Epithelial cell of prostate (primary cell): ENCODE measurements around the gene SND1.

ENCODE experiments used
- DNase-seq: peaks from one replicate; pipeline ENCODE4 v3.0.0-alpha.2; 2011; ENCODE audit warnings: low read depth, low spot score
- H3K27ac ChIP-seq: fragments of 450-650 bp; 2 replicates; pipeline ENCODE4 v1.5.1; 2017; ENCODE audit warnings: mild to moderate bottlenecking

The SND1 gene

GRCh38 chr7:128042012-128042411, 390.0 kb downstream of the SND1 start:
- no peak overlapping the region for H3K27ac ChIP-seq
- no peak for DNase-seq

- H3K27ac ChIP-seq: no peak overlapping the region
- DNase-seq: no peak
These were observed 392.1 kb downstream of the SND1 start for GRCh38 chr7:128044064-128044463.

GRCh38 chr7:128045158-128045557, 393.2 kb downstream of the SND1 start:
- H3K27ac ChIP-seq: no peak overlapping the region
- DNase-seq: no peak

- no peak for DNase-seq
- H3K27ac ChIP-seq: no peak overlapping the region
These were observed 393.8 kb downstream of the SND1 start for GRCh38 chr7:128045766-128046165.

GRCh38 chr7:128052404-128052803, 400.4 kb downstream of the SND1 start:
- no peak overlapping the region for H3K27ac ChIP-seq
- no peak for DNase-seq

GRCh38 chr7:128053023-128053422, 401.0 kb downstream of the SND1 start:
- H3K27ac ChIP-seq: no peak overlapping the region
- no peak for DNase-seq

- no peak for DNase-seq
- H3K27ac ChIP-seq: no peak overlapping the region
These were observed 402.0 kb downstream of the SND1 start for GRCh38 chr7:128053991-128054390.

GRCh38 chr7:128054511-128054910, 402.5 kb downstream of the SND1 start:
- DNase-seq: no peak
- H3K27ac ChIP-seq: no peak overlapping the region

GRCh38 chr7:128055637-128056036, 403.6 kb downstream of the SND1 start:
- no peak overlapping the region for H3K27ac ChIP-seq
- no peak for DNase-seq

- no peak for DNase-seq
- no peak overlapping the region for H3K27ac ChIP-seq
These were observed 404.9 kb downstream of the SND1 start for GRCh38 chr7:128056901-128057300.

- DNase-seq: no peak
These were observed 405.9 kb downstream of the SND1 start for GRCh38 chr7:128057909-128058308.

GRCh38 chr7:128059143-128059988, 407.4 kb downstream of the SND1 start:
- no peak overlapping the region for H3K27ac ChIP-seq
- DNase-seq: no peak

More at GRCh38 chr7:128057909-128058308, 405.9 kb downstream of the SND1 start:
- H3K27ac ChIP-seq: no peak overlapping the region

- H3K27ac ChIP-seq: no peak overlapping the region
- no peak for DNase-seq
These were observed 408.0 kb downstream of the SND1 start for GRCh38 chr7:128060018-128060417.

GRCh38 chr7:128063088-128063487, 411.1 kb downstream of the SND1 start:
- DNase-seq: no peak
- H3K27ac ChIP-seq: no peak overlapping the region

- no peak overlapping the region for H3K27ac ChIP-seq
- DNase-seq: no peak
These were observed 413.9 kb downstream of the SND1 start for GRCh38 chr7:128065872-128066271.

GRCh38 chr7:128066395-128066794, 414.4 kb downstream of the SND1 start:
- H3K27ac ChIP-seq: no peak overlapping the region
- DNase-seq: no peak

- no peak for DNase-seq
- H3K27ac ChIP-seq: no peak overlapping the region
These were observed 414.9 kb downstream of the SND1 start for GRCh38 chr7:128066858-128067257.

- H3K27ac ChIP-seq: no peak overlapping the region
- DNase-seq: no peak
These were observed 416.0 kb downstream of the SND1 start for GRCh38 chr7:128067983-128068382.

GRCh38 chr7:128068785-128069184, 416.8 kb downstream of the SND1 start:
- no peak overlapping the region for H3K27ac ChIP-seq
- no peak for DNase-seq

GRCh38 chr7:128069373-128070364, 417.7 kb downstream of the SND1 start:
- DNase-seq: no peak
- no peak overlapping the region for H3K27ac ChIP-seq

- DNase-seq: no peak
- no peak overlapping the region for H3K27ac ChIP-seq
These were observed 419.4 kb downstream of the SND1 start for GRCh38 chr7:128071376-128071775.
